HCT116 (cell line): ENCODE data around the gene ZNF213. TPM values are rescaled to one million over a fixed set of nuclear protein-coding genes. Genes with fewer than 3 reads are reported as not detected.

Experiments
- ATAC-seq: fragments of 200-7000 bp; cut with Tn5 transposase; 2 replicates; pipeline ENCODE4 v1.9.1; 2020; ENCODE audit warnings: mild to moderate bottlenecking, moderate library complexity
- BruUV-seq: library from RNA; stranded (reverse); fragments of 400-500 nt; replicated peaks from 2 replicates; lab custom pipeline; 2021; lab: Mats Ljungman, UMichigan
- CTCF ChIA-PET: fragments of 300-600 bp; sonication (Branson Sonifier 250); formaldehyde crosslinking; loops from one replicate; lab custom pipeline; 2021; ENCODE audit warnings: antibody characterized with exemption; lab: Charles Lee
- POLR2A ChIA-PET: fragments of 300-600, 350-600 bp; sonication (Branson Sonifier 250); formaldehyde crosslinking; loops from one replicate; lab custom pipeline; 2021; ENCODE audit warnings: antibody characterized with exemption; lab: Charles Lee
- RAD21 ChIA-PET, 2 experiments: fragments of 300-600 bp; sonication (Branson Sonifier 250); formaldehyde crosslinking; loops; one replicate each; lab custom pipeline; 2023; ENCODE audit warnings: low total read pairs in 2 of 2; ENCODE audit not compliant: uncharacterized antibody in 2 of 2, unreplicated experiment in 2 of 2, low non-redundant PET in 1 of 2; lab: Charles Lee
- DNase-seq: peaks from one replicate; pipeline ENCODE4 v3.0.0-alpha.2; 2010; ENCODE audit warnings: low read depth, low spot score
- H2AFZ ChIP-seq: fragments of 200-600 bp; shearing (Covaris generic), sonication (generic); 2 replicates; pipeline ENCODE4 v1.6.1; 2017; ENCODE audit warnings: low read depth, mixed run types, mixed read lengths, antibody characterized with exemption, low read length; ENCODE audit not compliant: poor library complexity, severe bottlenecking
- H3K27ac ChIP-seq: 2 replicates; pipeline ENCODE4 v1.5.1; 2012; ENCODE audit warnings: low read depth, low read length
- H3K27me3 ChIP-seq: fragments of 200-600 bp; sonication (generic); 2 replicates; pipeline ENCODE4 v1.6.1; 2016; ENCODE audit warnings: mixed run types, low read length, mixed read lengths; ENCODE audit not compliant: insufficient read depth
- H3K36me3 ChIP-seq, 2 experiments: fragments of 200-500 bp in 1 of 2; fragments of 200-600 bp in 1 of 2; sonication (Bioruptor generic) in 1 of 2; sonication (generic) in 1 of 2; 2 replicates each; pipeline versions ENCODE4 v1.5.1 to v1.6.1; 2014 to 2016; ENCODE audit warnings: low read length in 2 of 2, inconsistent platforms in 1 of 2, mixed read lengths in 1 of 2, mixed run types in 1 of 2; ENCODE audit not compliant: insufficient read depth in 2 of 2, control insufficient read depth in 1 of 2
- H3K4me1 ChIP-seq, 2 experiments: fragments of 200-600 bp in 1 of 2; sonication (generic) in 1 of 2; 2 replicates each; pipeline versions ENCODE4 v1.5.1 to v1.6.1; 2012 to 2017; ENCODE audit warnings: low read length in 2 of 2, inconsistent platforms in 1 of 2, mild to moderate bottlenecking in 1 of 2, mixed read lengths in 1 of 2, mixed run types in 1 of 2, moderate library complexity in 1 of 2; ENCODE audit not compliant: insufficient read depth in 2 of 2, control insufficient read depth in 1 of 2
- H3K4me2 ChIP-seq: fragments of 200-600 bp; sonication (generic); 2 replicates; pipeline ENCODE4 v1.6.1; 2017; ENCODE audit warnings: mixed run types, low read length, mixed read lengths
- H3K4me3 ChIP-seq, 2 experiments: fragments of 200-600 bp in 1 of 2; sonication (generic) in 1 of 2; replicated peaks in 1 of 2; 2 replicates each; pipeline ENCODE4 v1.5.1; 2011 to 2016; ENCODE audit warnings: low read length in 2 of 2, control low read depth in 1 of 2, low read depth in 1 of 2, mild to moderate bottlenecking in 1 of 2, mixed read lengths in 1 of 2, mixed run types in 1 of 2
- H3K79me2 ChIP-seq: fragments of 200-600 bp; sonication (generic); 2 replicates; pipeline ENCODE4 v1.6.1; 2017; ENCODE audit warnings: mild to moderate bottlenecking, mixed run types, low read length, moderate library complexity, mixed read lengths; ENCODE audit not compliant: insufficient read depth
- H3K9ac ChIP-seq: fragments of 200-600 bp; sonication (generic); 2 replicates; pipeline ENCODE4 v1.6.1; 2016; ENCODE audit warnings: low read length, mixed read lengths
- H3K9me2 ChIP-seq: fragments of 200-600 bp; sonication (generic), shearing (Covaris generic); 2 replicates; pipeline ENCODE4 v1.6.1; 2017; ENCODE audit warnings: mixed run types, mild to moderate bottlenecking, moderate library complexity; ENCODE audit not compliant: insufficient read depth
- H3K9me3 ChIP-seq, 2 experiments: fragments of 200-500 bp in 1 of 2; fragments of 200-600 bp in 1 of 2; sonication (Bioruptor generic) in 1 of 2; sonication (generic) in 1 of 2; 2 replicates each; pipeline ENCODE4 v1.6.1; 2014 to 2017; ENCODE audit warnings: low read length in 2 of 2, mixed read lengths in 2 of 2, inconsistent platforms in 1 of 2, low read depth in 1 of 2, mild to moderate bottlenecking in 1 of 2, mixed run types in 1 of 2, moderate library complexity in 1 of 2; ENCODE audit not compliant: control insufficient read depth in 1 of 2, insufficient read depth in 1 of 2
- H4K20me1 ChIP-seq: fragments of 200-600 bp; sonication (generic), shearing (Covaris generic); 2 replicates; pipeline ENCODE4 v1.6.1; 2017; ENCODE audit warnings: mixed run types, mild to moderate bottlenecking, moderate library complexity; ENCODE audit not compliant: insufficient read depth
- FOSL1 ChIP-seq: IDR thresholded peaks from 2 replicates; pipeline ENCODE4 v1.6.1; 2012; ENCODE audit warnings: low read depth
- JUND ChIP-seq: IDR thresholded peaks from 2 replicates; pipeline ENCODE4 v1.6.1; 2012
- POLR2A ChIP-seq: IDR thresholded peaks from 2 replicates; pipeline ENCODE4 v1.7.0; 2011; ENCODE audit warnings: borderline replicate concordance; ENCODE audit not compliant: insufficient read depth, insufficient read length; ENCODE audit errors: extremely low read depth
- RAD21 ChIP-seq: IDR thresholded peaks from 2 replicates; pipeline ENCODE4 v1.6.1; 2012; ENCODE audit warnings: low read depth, mild to moderate bottlenecking
- SP1 ChIP-seq: IDR thresholded peaks from 2 replicates; pipeline ENCODE4 v1.6.1; 2012; ENCODE audit warnings: low read depth
- YY1 ChIP-seq: IDR thresholded peaks from 2 replicates; pipeline ENCODE4 v1.6.1; 2011; ENCODE audit warnings: low read length, low read depth, moderate library complexity, mild to moderate bottlenecking; ENCODE audit not compliant: insufficient replicate concordance; ENCODE audit errors: extremely low read depth
- intact Hi-C: fragments of 100-400 bp; cut with micrococcal nuclease; formaldehyde crosslinking; loops from 2 replicates; pipeline ENCODE4 v1.10.0; 2022
- total RNA-seq: library from RNA; stranded (reverse); gene quantifications from one replicate; pipeline ENCODE4 v1.2.1, GENCODE V29; 2021; ENCODE audit not compliant: unreplicated experiment
- TF ChIP-seq, protein P1 (sequence below), 3 experiments: fragments of 200-600 bp in 1 of 3; sonication (generic) in 1 of 3; IDR thresholded peaks in 2 of 3; conservative IDR thresholded peaks in 1 of 3; 2 replicates each; pipeline ENCODE4 v1.5.1; 2012 to 2017; ENCODE audit warnings: low read depth in 2 of 3, low read length in 2 of 3, antibody characterized with exemption in 1 of 3, borderline replicate concordance in 1 of 3, control low read depth in 1 of 3, mild to moderate bottlenecking in 1 of 3, mixed read lengths in 1 of 3, mixed run types in 1 of 3, moderate library complexity in 1 of 3; ENCODE audit not compliant: insufficient read depth in 1 of 3
- TF ChIP-seq, protein P2 (sequence below): IDR thresholded peaks from 2 replicates; pipeline ENCODE4 v1.6.1; 2012; ENCODE audit warnings: low read depth

The ZNF213 gene
- total RNA-seq, 1 experiment from 2014 or later, result 11.0 TPM

DNA sequence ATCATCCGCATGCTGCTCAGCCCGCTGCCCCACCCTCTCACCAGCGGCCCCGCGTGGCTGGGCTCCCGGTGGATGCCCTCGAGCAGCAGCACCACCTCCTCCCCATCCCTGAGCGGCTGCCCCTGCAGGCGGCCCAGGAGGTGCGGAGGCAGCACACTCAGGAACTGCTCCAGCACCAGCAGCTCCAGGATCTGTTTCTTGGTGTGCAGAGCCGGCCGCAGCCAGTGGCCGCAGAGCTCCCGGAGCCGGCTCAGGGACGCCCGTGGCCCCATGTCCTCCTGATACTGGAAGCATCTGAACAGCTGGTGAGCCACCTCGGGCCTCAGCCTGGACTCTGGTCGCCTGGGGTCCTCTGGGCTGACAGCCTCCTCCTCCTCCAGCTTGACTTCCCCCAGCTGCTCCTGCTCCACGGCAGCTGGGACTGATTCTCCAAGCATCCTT is 42.3 kb upstream of the ZNF213 start (continued):
- TF ChIP-seq, protein P1, sequence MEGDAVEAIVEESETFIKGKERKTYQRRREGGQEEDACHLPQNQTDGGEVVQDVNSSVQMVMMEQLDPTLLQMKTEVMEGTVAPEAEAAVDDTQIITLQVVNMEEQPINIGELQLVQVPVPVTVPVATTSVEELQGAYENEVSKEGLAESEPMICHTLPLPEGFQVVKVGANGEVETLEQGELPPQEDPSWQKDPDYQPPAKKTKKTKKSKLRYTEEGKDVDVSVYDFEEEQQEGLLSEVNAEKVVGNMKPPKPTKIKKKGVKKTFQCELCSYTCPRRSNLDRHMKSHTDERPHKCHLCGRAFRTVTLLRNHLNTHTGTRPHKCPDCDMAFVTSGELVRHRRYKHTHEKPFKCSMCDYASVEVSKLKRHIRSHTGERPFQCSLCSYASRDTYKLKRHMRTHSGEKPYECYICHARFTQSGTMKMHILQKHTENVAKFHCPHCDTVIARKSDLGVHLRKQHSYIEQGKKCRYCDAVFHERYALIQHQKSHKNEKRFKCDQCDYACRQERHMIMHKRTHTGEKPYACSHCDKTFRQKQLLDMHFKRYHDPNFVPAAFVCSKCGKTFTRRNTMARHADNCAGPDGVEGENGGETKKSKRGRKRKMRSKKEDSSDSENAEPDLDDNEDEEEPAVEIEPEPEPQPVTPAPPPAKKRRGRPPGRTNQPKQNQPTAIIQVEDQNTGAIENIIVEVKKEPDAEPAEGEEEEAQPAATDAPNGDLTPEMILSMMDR (IDR thresholded peaks at IDR 0.05 in 2 of 3, conservative IDR thresholded peaks at IDR 0.05 in 1 of 3; ENCODE audit: borderline replicate concordance in 1 of 3, insufficient read depth in 1 of 3, low read depth in 2 of 3, low read length in 2 of 3), result no peak
- TF ChIP-seq FOSL1, result no peak
- TF ChIP-seq POLR2A, result no peak
- TF ChIP-seq YY1, result no peak
- no peak for TF ChIP-seq JUND
- TF ChIP-seq, all 23 proteins: peak for 0

DNA sequence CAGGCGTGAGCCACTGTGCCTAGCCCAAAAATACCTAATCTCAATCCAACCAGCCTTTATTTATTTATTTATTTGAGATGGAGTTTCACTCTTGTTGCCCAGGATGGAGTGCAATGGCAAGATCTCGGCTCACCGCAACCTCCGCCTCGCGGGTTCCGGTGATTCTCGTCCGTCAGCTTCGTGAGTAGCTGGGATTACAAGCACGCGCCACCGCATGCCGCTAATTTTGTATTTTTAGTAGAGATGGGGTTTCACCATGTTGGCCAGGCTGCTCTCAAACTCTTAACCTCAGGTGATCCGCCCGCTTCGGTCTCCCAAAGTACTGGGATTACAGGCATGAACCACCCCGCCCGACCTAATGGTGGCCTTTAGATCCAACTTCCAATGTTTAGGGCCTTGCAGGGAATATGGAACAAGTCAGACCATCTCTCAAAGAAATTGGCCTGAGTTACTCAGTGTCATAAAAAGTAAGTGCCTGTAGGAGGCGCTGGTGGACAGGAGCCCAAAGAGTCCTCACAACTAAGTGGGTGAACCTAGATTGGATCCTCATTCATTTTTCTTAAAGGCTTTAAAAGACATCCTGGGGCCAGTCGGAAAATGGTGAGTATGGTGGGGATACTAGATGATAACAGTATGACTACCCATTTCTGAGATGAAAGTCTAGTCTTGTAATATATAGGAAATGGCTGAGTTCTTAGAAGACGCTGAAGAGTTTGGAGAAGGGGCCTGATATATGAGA is 40.4 kb upstream of the ZNF213 start:
- Histone ChIP-seq H4K20me1 (no peaks in the 10 kb centered on the region), H3K27me3 (no peaks in the 10 kb centered on the region), H3K9ac (no peak overlapping the region), H3K4me1 (peaks cover under 1 to 8% of the 10 kb centered on the region in 2 experiments; a peak in 3 of 4 replicates), H3K79me2 (no peaks in the 10 kb centered on the region), H3K4me3 (no peak overlapping the region), H3K9me3 (no peaks in the 10 kb centered on the region), H3K27ac (no peak overlapping the region), H2AFZ (no peak overlapping the region), H3K36me3 (no peaks in the 10 kb centered on the region), H3K4me2 (no peak overlapping the region), H3K9me2 (no peaks in the 10 kb centered on the region)
- POLR2A ChIA-PET, result no interaction called here
- RAD21 ChIA-PET, result no interaction called here
- ATAC-seq (peak; percentile 70), DNase-seq (peak; percentile 47)
- TF ChIP-seq, protein P1 (IDR thresholded peaks at IDR 0.05 in 2 of 3, conservative IDR thresholded peaks at IDR 0.05 in 1 of 3; ENCODE audit: borderline replicate concordance in 1 of 3, insufficient read depth in 1 of 3, low read depth in 2 of 3, low read length in 2 of 3), result peak; percentile 55 to 85 (median 80); a peak in 5 of 6 replicates
- TF ChIP-seq, protein P2, sequence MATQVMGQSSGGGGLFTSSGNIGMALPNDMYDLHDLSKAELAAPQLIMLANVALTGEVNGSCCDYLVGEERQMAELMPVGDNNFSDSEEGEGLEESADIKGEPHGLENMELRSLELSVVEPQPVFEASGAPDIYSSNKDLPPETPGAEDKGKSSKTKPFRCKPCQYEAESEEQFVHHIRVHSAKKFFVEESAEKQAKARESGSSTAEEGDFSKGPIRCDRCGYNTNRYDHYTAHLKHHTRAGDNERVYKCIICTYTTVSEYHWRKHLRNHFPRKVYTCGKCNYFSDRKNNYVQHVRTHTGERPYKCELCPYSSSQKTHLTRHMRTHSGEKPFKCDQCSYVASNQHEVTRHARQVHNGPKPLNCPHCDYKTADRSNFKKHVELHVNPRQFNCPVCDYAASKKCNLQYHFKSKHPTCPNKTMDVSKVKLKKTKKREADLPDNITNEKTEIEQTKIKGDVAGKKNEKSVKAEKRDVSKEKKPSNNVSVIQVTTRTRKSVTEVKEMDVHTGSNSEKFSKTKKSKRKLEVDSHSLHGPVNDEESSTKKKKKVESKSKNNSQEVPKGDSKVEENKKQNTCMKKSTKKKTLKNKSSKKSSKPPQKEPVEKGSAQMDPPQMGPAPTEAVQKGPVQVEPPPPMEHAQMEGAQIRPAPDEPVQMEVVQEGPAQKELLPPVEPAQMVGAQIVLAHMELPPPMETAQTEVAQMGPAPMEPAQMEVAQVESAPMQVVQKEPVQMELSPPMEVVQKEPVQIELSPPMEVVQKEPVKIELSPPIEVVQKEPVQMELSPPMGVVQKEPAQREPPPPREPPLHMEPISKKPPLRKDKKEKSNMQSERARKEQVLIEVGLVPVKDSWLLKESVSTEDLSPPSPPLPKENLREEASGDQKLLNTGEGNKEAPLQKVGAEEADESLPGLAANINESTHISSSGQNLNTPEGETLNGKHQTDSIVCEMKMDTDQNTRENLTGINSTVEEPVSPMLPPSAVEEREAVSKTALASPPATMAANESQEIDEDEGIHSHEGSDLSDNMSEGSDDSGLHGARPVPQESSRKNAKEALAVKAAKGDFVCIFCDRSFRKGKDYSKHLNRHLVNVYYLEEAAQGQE, result no peak
- TF ChIP-seq RAD21 (peak; percentile 62), SP1 (no peak), POLR2A (no peak)
- CTCF ChIA-PET, result interaction anchor here (1.1 to 1.6 kb wide), 4 partner anchors 14 to 40 kb away, joined by 3 read pairs; partner anchors contain the start of gene ZNF213
- no TSS peak for BruUV-seq
- intact Hi-C loops, result loop anchor here (2.0 kb wide), 1 partner anchor 78 kb away; no protein-coding TSS in a partner anchor
